ENCODE measurements around the gene TMPO. TPM values are rescaled to one million over a fixed set of nuclear protein-coding genes. Genes with fewer than 3 reads are reported as not detected.

Gene TMPO
- total RNA-seq, 4 donors from 2014 or later: 27.6 to 47.1 (median 37.7) TPM

- TF ChIP-seq CTCF (IDR thresholded peaks at IDR 0.05; ENCODE audit: low read depth): no peak
These were observed 29.4 kb downstream of the TMPO start for GRCh38 chr12:98544751-98545150.

- TF ChIP-seq CTCF (IDR thresholded peaks at IDR 0.05; ENCODE audit: low read depth): no peak
These were observed 34.2 kb downstream of the TMPO start for GRCh38 chr12:98549371-98550110.

GRCh38 chr12:98551787-98552186 is 36.4 kb downstream of the TMPO start:
- no peak for TF ChIP-seq CTCF (IDR thresholded peaks at IDR 0.05; ENCODE audit: low read depth)

GRCh38 chr12:98559666-98560065 is 44.3 kb downstream of the TMPO start:
- no peak for TF ChIP-seq CTCF (IDR thresholded peaks at IDR 0.05; ENCODE audit: low read depth)

GRCh38 chr12:98561846-98562245 is 46.5 kb downstream of the TMPO start:
- no peak for TF ChIP-seq CTCF (IDR thresholded peaks at IDR 0.05; ENCODE audit: low read depth)

GRCh38 chr12:98572010-98572409 is 56.6 kb downstream of the TMPO start:
- no peak for TF ChIP-seq CTCF (IDR thresholded peaks at IDR 0.05; ENCODE audit: low read depth)

- no peak for TF ChIP-seq CTCF (IDR thresholded peaks at IDR 0.05; ENCODE audit: low read depth)
These were observed 58.7 kb downstream of the TMPO start for GRCh38 chr12:98574110-98574509.
